NT2/D1 (cell line): ENCODE results near the gene RGSL1.

Experiments
- DNase-seq: peaks from one replicate; pipeline ENCODE4 v3.0.0-alpha.2; 2011; ENCODE audit warnings: low read depth, low spot score
- H3K27me3 ChIP-seq: 2 replicates; pipeline ENCODE4 v1.6.0; 2011; ENCODE audit warnings: mild to moderate bottlenecking; ENCODE audit not compliant: insufficient read length, insufficient read depth
- H3K36me3 ChIP-seq: 2 replicates; pipeline ENCODE4 v1.6.1; 2011; ENCODE audit warnings: mild to moderate bottlenecking, low read length, mixed read lengths; ENCODE audit not compliant: insufficient read depth, insufficient read length
- H3K4me1 ChIP-seq: 2 replicates; pipeline ENCODE4 v1.5.1; 2011; ENCODE audit not compliant: insufficient read depth, insufficient read length
- H3K4me3 ChIP-seq: 2 replicates; pipeline ENCODE4 v1.5.1; 2011; ENCODE audit warnings: low read depth; ENCODE audit not compliant: insufficient read length
- H3K9ac ChIP-seq: 2 replicates; pipeline ENCODE4 v1.6.0; 2011; ENCODE audit warnings: low read depth; ENCODE audit not compliant: insufficient read length
- H3K9me3 ChIP-seq: 2 replicates; pipeline ENCODE4 v1.5.1; 2011; ENCODE audit warnings: mild to moderate bottlenecking, low read length; ENCODE audit not compliant: insufficient read depth
- SUZ12 ChIP-seq: IDR thresholded peaks from 2 replicates; pipeline ENCODE4 v1.6.1; 2011; ENCODE audit not compliant: insufficient read length, insufficient read depth; ENCODE audit errors: extremely low read depth
- YY1 ChIP-seq: IDR thresholded peaks from 2 replicates; pipeline ENCODE4 v1.6.1; 2011; ENCODE audit not compliant: insufficient read length, insufficient read depth
- ZNF274 ChIP-seq: IDR thresholded peaks from 2 replicates; pipeline ENCODE4 v1.6.1; 2011; ENCODE audit warnings: mild to moderate bottlenecking, low read depth, low read length

RGSL1 gene

DNA sequence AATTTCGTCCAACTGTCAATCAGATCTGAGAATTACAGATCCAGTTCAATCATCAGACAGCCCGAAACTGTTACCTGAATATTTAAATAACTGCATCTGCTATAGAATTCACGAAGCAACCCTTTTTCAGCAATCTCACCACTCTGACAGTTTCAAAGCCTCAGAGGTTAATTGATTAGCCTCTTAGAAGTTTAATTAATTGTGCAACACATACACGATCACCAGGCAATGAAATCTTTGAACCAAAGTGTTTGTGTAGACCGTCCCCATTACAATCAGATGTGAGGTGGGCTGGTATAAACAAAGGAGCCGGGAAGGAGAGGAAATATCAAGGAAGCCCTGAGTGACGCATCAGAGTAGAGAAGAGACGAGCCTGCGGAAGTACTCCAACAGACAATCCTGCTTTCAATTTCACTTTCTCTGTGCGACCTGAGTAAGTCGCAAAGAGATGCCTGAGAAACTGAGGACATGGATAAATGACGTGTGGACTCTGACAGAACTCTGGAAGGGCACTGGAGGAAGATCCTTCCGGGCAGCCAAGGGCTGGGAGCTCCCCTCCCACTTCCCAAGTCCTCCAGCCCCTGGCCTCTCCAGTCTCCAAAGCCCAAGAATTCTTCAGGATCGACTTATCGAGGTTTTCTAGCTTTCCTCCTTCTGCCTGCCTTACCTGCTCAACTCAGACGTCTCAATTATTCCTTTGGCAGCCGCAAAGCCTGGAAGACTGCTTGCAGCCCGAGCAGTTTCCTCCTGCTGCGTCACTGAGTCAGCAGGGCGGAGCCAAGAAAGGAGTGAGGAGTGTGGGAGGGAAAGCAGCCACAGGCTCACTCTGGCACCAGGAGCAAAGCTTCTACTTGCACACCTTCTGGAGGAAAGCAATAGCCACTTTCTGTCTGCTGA, 138.8 kb downstream of the RGSL1 start, which contains the start of gene RNASEL:
RNASEL (minus strand) TSS at position 757 of the 897 bp plus-strand sequence. CDS start 2,450 bp downstream, outside the sequence.
- DNase-seq: peak; percentile 63
- Histone ChIP-seq H3K4me1 (peaks cover 4% of the 10 kb centered on the region), H3K9me3 (no peaks in the 10 kb centered on the region), H3K36me3 (no peaks in the 10 kb centered on the region), H3K27me3 (no peaks in the 10 kb centered on the region), H3K9ac (peak within 1 kb of the TSS; percentile 65), H3K4me3 (peak within 1 kb of the TSS; percentile 52)
- TF ChIP-seq YY1 (no peak), SUZ12 (no peak), ZNF274 (no peak)

- TF ChIP-seq SUZ12 (no peak), ZNF274 (no peak), YY1 (no peak)
- Histone ChIP-seq H3K9ac (no peak overlapping the region), H3K9me3 (no peaks in the 10 kb centered on the region), H3K4me3 (no peak overlapping the region), H3K36me3 (no peaks in the 10 kb centered on the region), H3K27me3 (no peaks in the 10 kb centered on the region), H3K4me1 (peaks cover 4% of the 10 kb centered on the region)
- DNase-seq: no peak
Measured at GRCh38 chr1:182589520-182589919, 139.6 kb downstream of the RGSL1 start.

GRCh38 chr1:182589931-182590330, 140.0 kb downstream of the RGSL1 start:
- TF ChIP-seq SUZ12: no peak
- no peak for TF ChIP-seq YY1
- no peak for TF ChIP-seq ZNF274
- peaks cover 4% of the 10 kb centered on the region for H3K4me1 ChIP-seq
- DNase-seq: no peak
- H3K9me3 ChIP-seq: no peaks in the 10 kb centered on the region
- no peaks in the 10 kb centered on the region for H3K36me3 ChIP-seq
- no peak overlapping the region for H3K4me3 ChIP-seq
- no peaks in the 10 kb centered on the region for H3K27me3 ChIP-seq
- no peak overlapping the region for H3K9ac ChIP-seq

DNA sequence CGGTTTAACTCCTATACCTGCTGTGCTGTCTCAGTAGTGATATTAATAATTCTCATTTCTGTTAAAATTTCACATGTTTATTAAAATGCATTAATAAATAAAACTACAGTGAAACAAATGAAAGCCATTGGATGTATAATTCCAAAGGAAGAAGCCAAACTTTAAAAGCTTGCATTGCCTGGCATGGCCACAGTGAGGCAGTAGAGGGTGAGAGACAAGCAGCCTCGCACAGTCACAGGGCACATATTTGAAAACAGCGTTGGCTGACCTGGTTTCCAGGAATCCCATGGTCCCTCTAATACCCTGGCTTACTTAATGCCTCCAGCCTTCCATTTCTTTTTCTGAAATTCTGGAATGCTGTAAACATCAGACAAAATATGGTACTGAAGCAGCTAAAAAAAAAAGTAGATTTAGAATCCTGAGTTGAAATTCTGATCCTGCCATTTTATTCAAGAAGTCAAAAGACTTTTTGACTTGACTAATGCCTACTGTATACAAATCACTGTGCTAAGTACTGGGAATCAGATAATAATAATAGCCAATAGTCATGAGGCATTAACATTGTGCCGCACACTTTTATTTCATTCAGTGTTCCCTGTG, 145.8 kb downstream of the RGSL1 start:
- no peak overlapping the region for H3K9ac ChIP-seq
- H3K9me3 ChIP-seq: no peaks in the 10 kb centered on the region
- H3K4me1 ChIP-seq: peaks cover 3% of the 10 kb centered on the region
- peaks cover 20% of the 10 kb centered on the region for H3K36me3 ChIP-seq
- no peak overlapping the region for H3K4me3 ChIP-seq
- no peaks in the 10 kb centered on the region for H3K27me3 ChIP-seq
- peak; percentile 72 for DNase-seq
- TF ChIP-seq ZNF274 (no peak), SUZ12 (no peak), YY1 (no peak)

DNA sequence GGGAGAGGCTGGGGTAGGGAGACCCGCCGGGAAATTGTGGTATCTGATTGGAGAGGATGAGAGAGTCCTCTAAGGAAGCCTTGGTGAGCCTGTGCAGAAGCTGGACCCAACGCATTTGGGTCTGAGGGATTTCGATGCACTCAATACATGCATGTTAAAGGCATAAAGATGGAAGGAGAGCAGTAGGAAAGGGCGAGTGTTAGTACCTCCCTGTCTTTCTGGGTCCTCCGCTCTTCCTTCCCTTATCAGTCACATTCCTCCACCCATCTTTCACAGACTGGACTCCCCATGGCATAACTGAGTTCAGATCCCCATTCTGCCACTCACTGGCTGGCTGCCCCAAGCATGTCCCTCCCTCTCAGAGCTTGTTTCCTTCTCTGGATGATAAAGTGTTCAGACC, 147.0 kb downstream of the RGSL1 start:
- TF ChIP-seq SUZ12 (no peak), ZNF274 (no peak), YY1 (no peak)
- no peaks in the 10 kb centered on the region for H3K27me3 ChIP-seq

GRCh38 chr1:182598296-182598695, 148.3 kb downstream of the RGSL1 start:
- H3K9ac ChIP-seq: peak overlapping the region; percentile 14
- peaks cover 8% of the 10 kb centered on the region for H3K4me1 ChIP-seq
- H3K36me3 ChIP-seq: peaks cover 42% of the 10 kb centered on the region
- TF ChIP-seq SUZ12: no peak
- no peak for TF ChIP-seq ZNF274
- no peak for TF ChIP-seq YY1
- no peak for DNase-seq
- peaks cover 6% of the 10 kb centered on the region for H3K27me3 ChIP-seq
- H3K9me3 ChIP-seq: no peaks in the 10 kb centered on the region
- no peak overlapping the region for H3K4me3 ChIP-seq

More for the DNA sequence above, 147.0 kb downstream of the RGSL1 start:
- no peak overlapping the region for H3K9ac ChIP-seq
- DNase-seq: no peak
- H3K4me1 ChIP-seq: peaks cover 8% of the 10 kb centered on the region
- H3K9me3 ChIP-seq: no peaks in the 10 kb centered on the region
- no peak overlapping the region for H3K4me3 ChIP-seq
- peaks cover 31% of the 10 kb centered on the region for H3K36me3 ChIP-seq

DNA sequence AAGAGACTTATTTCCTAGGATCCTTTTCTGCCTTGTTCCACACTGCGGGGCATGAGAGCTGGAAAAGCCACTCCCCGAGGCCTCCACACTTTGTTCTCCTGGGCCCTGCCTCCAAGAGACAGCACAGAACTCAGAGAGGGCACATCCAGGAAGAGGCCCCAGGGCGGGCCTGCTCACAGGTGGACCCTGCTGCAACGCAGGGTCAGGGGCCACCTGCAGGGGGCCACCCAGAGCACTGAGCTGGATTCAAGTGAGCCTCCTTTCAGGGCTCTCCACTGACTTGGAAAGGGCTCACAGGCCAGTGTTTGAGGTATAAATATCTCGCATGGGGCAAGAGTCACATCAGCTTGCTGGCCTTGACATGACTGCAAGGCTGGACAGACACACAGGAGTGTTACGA, 149.4 kb downstream of the RGSL1 start:
- peak; percentile 47 for DNase-seq
- H3K27me3 ChIP-seq: peaks cover 9% of the 10 kb centered on the region
- H3K4me3 ChIP-seq: no peak overlapping the region
- no peak overlapping the region for H3K9ac ChIP-seq
- peaks cover 42% of the 10 kb centered on the region for H3K36me3 ChIP-seq
- TF ChIP-seq YY1 (no peak), SUZ12 (no peak), ZNF274 (no peak)
- H3K9me3 ChIP-seq: no peaks in the 10 kb centered on the region
- peaks cover 8% of the 10 kb centered on the region for H3K4me1 ChIP-seq
